Activated naive CD4-positive, alpha-beta T cell treated with anti-CD3 and anti-CD28 coated beads, Interleukin-2, amount 50 U/mL, for 72 hours (primary cell): ENCODE data around the gene TSACC. TPM values are rescaled to one million over a fixed set of nuclear protein-coding genes. Genes with fewer than 3 reads are reported as not detected.

Experiments used
- ATAC-seq, 2 donors: fragments of 150-1000 bp; cut with Tn5 transposase; 2 replicates each; pipeline ENCODE4 v1.10.0; 2021; ENCODE audit warnings: mild to moderate bottlenecking in 2 of 2, moderate library complexity in 2 of 2
- DNase-seq, 2 donors: peaks; one replicate each; pipeline ENCODE4 v3.0.0; 2021 to 2022; ENCODE audit warnings: low spot score in 2 of 2
- H3K27ac Mint-ChIP-seq, 2 donors: one replicate each; pipeline ENCODE4 v1.8.0; 2022; ENCODE audit warnings: mild to moderate bottlenecking in 2 of 2, mixed read lengths in 2 of 2
- H3K36me3 Mint-ChIP-seq, 2 donors: one replicate each; pipeline ENCODE4 v1.8.0; 2022; ENCODE audit warnings: mixed read lengths in 2 of 2
- H3K9me3 Mint-ChIP-seq, 2 donors: one replicate each; pipeline ENCODE4 v1.8.0; 2022; ENCODE audit warnings: mixed read lengths in 2 of 2
- total RNA-seq, 2 donors: library from RNA; stranded (reverse); gene quantifications; one replicate each; pipeline ENCODE4 v1.2.3, GENCODE V29; 2022

The TSACC gene
- total RNA-seq, 2 donors from 2014 or later: 0.76 TPM; not detected in 1

- Mint-ChIP-seq H3K36me3 (no peaks in the 10 kb centered on the region), H3K27ac (no peak overlapping the region), H3K9me3 (no peaks in the 10 kb centered on the region)
- ATAC-seq: no peak
- no peak for DNase-seq
Measured at GRCh38 chr1:156384007-156384406, 45.7 kb downstream of the TSACC start.

- ATAC-seq: no peak
- no peak overlapping the region for H3K27ac Mint-ChIP-seq
Measured at GRCh38 chr1:156384658-156385057, 46.3 kb downstream of the TSACC start.

GRCh38 chr1:156385534-156386031 is 47.3 kb downstream of the TSACC start:
- Mint-ChIP-seq H3K27ac (no peak overlapping the region), H3K9me3 (no peaks in the 10 kb centered on the region), H3K36me3 (no peaks in the 10 kb centered on the region)
- ATAC-seq (peak; percentile 70 to 79), DNase-seq (peak; percentile 66 to 79)

More at GRCh38 chr1:156384658-156385057, 46.3 kb downstream of the TSACC start:
- H3K36me3 Mint-ChIP-seq: no peaks in the 10 kb centered on the region
- no peak for DNase-seq
- no peaks in the 10 kb centered on the region for H3K9me3 Mint-ChIP-seq

GRCh38 chr1:156386134-156386901 is 48.0 kb downstream of the TSACC start:
- Mint-ChIP-seq H3K9me3 (no peaks in the 10 kb centered on the region), H3K27ac (no peak overlapping the region)
- DNase-seq: no peak

GRCh38 chr1:156386949-156387869 is 48.9 kb downstream of the TSACC start:
- Mint-ChIP-seq H3K36me3 (no peaks in the 10 kb centered on the region), H3K27ac (no peak overlapping the region), H3K9me3 (no peaks in the 10 kb centered on the region)
- ATAC-seq: no peak
- DNase-seq: no peak

More at GRCh38 chr1:156386134-156386901, 48.0 kb downstream of the TSACC start:
- no peaks in the 10 kb centered on the region for H3K36me3 Mint-ChIP-seq
- peak in 1 of 2 donors; percentile 7 for ATAC-seq

- H3K36me3 Mint-ChIP-seq: no peaks in the 10 kb centered on the region
- no peak overlapping the region for H3K27ac Mint-ChIP-seq
- no peaks in the 10 kb centered on the region for H3K9me3 Mint-ChIP-seq
- DNase-seq (no peak), ATAC-seq (no peak)
Measured at GRCh38 chr1:156387870-156388173, 49.5 kb downstream of the TSACC start.

GRCh38 chr1:156388174-156389137 is 50.1 kb downstream of the TSACC start:
- DNase-seq (no peak), ATAC-seq (no peak)
- H3K36me3 Mint-ChIP-seq: no peaks in the 10 kb centered on the region
- no peak overlapping the region for H3K27ac Mint-ChIP-seq
- no peaks in the 10 kb centered on the region for H3K9me3 Mint-ChIP-seq

GRCh38 chr1:156389311-156389710 is 51.0 kb downstream of the TSACC start:
- DNase-seq (no peak), ATAC-seq (no peak)
- Mint-ChIP-seq H3K36me3 (no peaks in the 10 kb centered on the region), H3K27ac (no peak overlapping the region), H3K9me3 (no peaks in the 10 kb centered on the region)

GRCh38 chr1:156390469-156391365 is 52.4 kb downstream of the TSACC start:
- no peak overlapping the region for H3K27ac Mint-ChIP-seq
- ATAC-seq: no peak
- no peaks in the 10 kb centered on the region for H3K36me3 Mint-ChIP-seq
- DNase-seq: no peak
- H3K9me3 Mint-ChIP-seq: no peaks in the 10 kb centered on the region

GRCh38 chr1:156391366-156391677 is 53.0 kb downstream of the TSACC start:
- no peak for ATAC-seq
- H3K36me3 Mint-ChIP-seq: no peaks in the 10 kb centered on the region
- no peak for DNase-seq
- H3K9me3 Mint-ChIP-seq: no peaks in the 10 kb centered on the region
- no peak overlapping the region for H3K27ac Mint-ChIP-seq

- Mint-ChIP-seq H3K27ac (no peak overlapping the region), H3K36me3 (no peaks in the 10 kb centered on the region), H3K9me3 (no peaks in the 10 kb centered on the region)
- ATAC-seq: no peak
- DNase-seq: no peak
Measured at GRCh38 chr1:156391701-156392100, 53.4 kb downstream of the TSACC start.

GRCh38 chr1:156392452-156392853 is 54.1 kb downstream of the TSACC start:
- H3K27ac Mint-ChIP-seq: no peak overlapping the region
- no peak for ATAC-seq
- DNase-seq: no peak
- no peaks in the 10 kb centered on the region for H3K36me3 Mint-ChIP-seq
- no peaks in the 10 kb centered on the region for H3K9me3 Mint-ChIP-seq

- ATAC-seq (no peak), DNase-seq (no peak)
- Mint-ChIP-seq H3K36me3 (no peaks in the 10 kb centered on the region), H3K27ac (no peak overlapping the region), H3K9me3 (no peaks in the 10 kb centered on the region)
Measured at GRCh38 chr1:156393095-156393494, 54.8 kb downstream of the TSACC start.

- no peaks in the 10 kb centered on the region for H3K9me3 Mint-ChIP-seq
- no peak for DNase-seq
- H3K27ac Mint-ChIP-seq: no peak overlapping the region
- no peak for ATAC-seq
- no peaks in the 10 kb centered on the region for H3K36me3 Mint-ChIP-seq
Measured at GRCh38 chr1:156394082-156394481, 55.8 kb downstream of the TSACC start.

GRCh38 chr1:156394835-156395461 is 56.6 kb downstream of the TSACC start:
- DNase-seq: no peak
- ATAC-seq: no peak
- no peaks in the 10 kb centered on the region for H3K36me3 Mint-ChIP-seq
- no peak overlapping the region for H3K27ac Mint-ChIP-seq
- H3K9me3 Mint-ChIP-seq: no peaks in the 10 kb centered on the region
